Esophagus squamous epithelium (tissue), 5 donors: ENCODE measurements around the gene PLA1A. TPM values are rescaled to one million over a fixed set of nuclear protein-coding genes. Genes with fewer than 3 reads are reported as not detected.
A peak's percentile ranks its signal among the peaks of the same experiment; 100 is the strongest.

Experiments
- DNase-seq: peaks from one replicate; lab custom pipeline; 2025; lab: John Stamatoyannopoulos, UW
- H3K27ac ChIP-seq, 4 donors: fragments of 200-600 bp; sonication (generic); one replicate each; pipeline ENCODE4 v1.5.1; 2016 to 2019; ENCODE audit warnings: mild to moderate bottlenecking in 1 of 4
- H3K27me3 ChIP-seq, 4 donors: fragments of 200-600 bp; sonication (generic); 1 replicate in 3 of 4; 2 replicates in 1 of 4; pipeline versions ENCODE4 v1.5.1 to v1.6.0; 2017 to 2021; ENCODE audit warnings: antibody characterized with exemption in 1 of 4
- H3K36me3 ChIP-seq, 3 donors: fragments of 200-600 bp; sonication (generic); one replicate each; pipeline ENCODE4 v1.5.1; 2016 to 2019
- H3K4me1 ChIP-seq, 3 donors: fragments of 200-600 bp; sonication (generic); one replicate each; pipeline ENCODE4 v1.5.1; 2017 to 2019
- H3K4me3 ChIP-seq, 4 donors: fragments of 200-600 bp; sonication (generic); 1 replicate in 3 of 4; 2 replicates in 1 of 4; pipeline ENCODE4 v1.5.1; 2016 to 2019; ENCODE audit warnings: mild to moderate bottlenecking in 2 of 4, moderate library complexity in 1 of 4
- H3K9me3 ChIP-seq, 3 donors: fragments of 200-600 bp; sonication (generic); one replicate each; pipeline ENCODE4 v1.5.1; 2016 to 2019
- POLR2A ChIP-seq, 4 donors: fragments of 450-650 bp; IDR thresholded peaks; one replicate each; pipeline ENCODE4 v1.6.1; 2017; ENCODE audit warnings: antibody characterized with exemption in 4 of 4, mild to moderate bottlenecking in 4 of 4, moderate library complexity in 3 of 4
- WGBS, 2 donors: methylation state at CpG; one replicate each; pipeline ENCODE4 v1.1.5; 2018; 5-methylcytosine and 5-hydroxymethylcytosine counted together
- intact Hi-C: fragments of 100-400 bp; cut with DNase I; formaldehyde crosslinking; loops from one replicate; pipeline ENCODE4 v1.15.0; 2022
- total RNA-seq, 4 donors: library from RNA; depleted of rRNA; stranded (reverse); fragments of >200 nt; gene quantifications; one replicate each; pipeline ENCODE4 v1.1.0, GENCODE V29; 2016
- TF ChIP-seq, protein P1 (sequence below), 6 experiments: fragments of 450-650 bp in 4 of 6; fragments of 200-600 bp in 2 of 6; sonication (generic) in 2 of 6; IDR thresholded peaks; one replicate each; pipeline ENCODE4 v1.5.1; 2016 to 2019; ENCODE audit warnings: antibody characterized with exemption in 6 of 6, mild to moderate bottlenecking in 4 of 6, moderate library complexity in 4 of 6
- donor health status: DM: yes; HTN: yes; CAD: no.

Gene PLA1A
- total RNA-seq, 4 donors from 2014 or later: 0.41 to 1.5 (median 0.79) TPM; not detected in 1

DNA sequence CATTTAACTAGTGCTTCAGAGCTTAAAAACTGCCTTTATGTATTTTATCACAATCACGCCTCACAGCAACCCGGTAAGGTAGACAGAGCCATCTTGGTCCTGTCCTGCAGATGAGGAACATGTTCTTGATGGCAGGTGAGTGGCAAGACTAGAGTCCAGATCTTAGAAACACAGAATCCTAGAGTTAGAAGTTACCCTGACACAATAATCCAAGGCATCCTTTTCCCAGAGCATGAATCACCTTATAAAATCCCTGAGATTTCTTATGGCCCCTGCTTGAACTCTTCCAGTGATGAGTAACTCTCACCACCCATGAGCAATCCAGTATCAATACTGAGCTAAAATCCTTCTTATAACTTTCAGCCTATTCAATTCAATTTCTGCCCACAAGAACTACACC is 45.8 kb downstream of the PLA1A start:
- TF ChIP-seq, protein P1, sequence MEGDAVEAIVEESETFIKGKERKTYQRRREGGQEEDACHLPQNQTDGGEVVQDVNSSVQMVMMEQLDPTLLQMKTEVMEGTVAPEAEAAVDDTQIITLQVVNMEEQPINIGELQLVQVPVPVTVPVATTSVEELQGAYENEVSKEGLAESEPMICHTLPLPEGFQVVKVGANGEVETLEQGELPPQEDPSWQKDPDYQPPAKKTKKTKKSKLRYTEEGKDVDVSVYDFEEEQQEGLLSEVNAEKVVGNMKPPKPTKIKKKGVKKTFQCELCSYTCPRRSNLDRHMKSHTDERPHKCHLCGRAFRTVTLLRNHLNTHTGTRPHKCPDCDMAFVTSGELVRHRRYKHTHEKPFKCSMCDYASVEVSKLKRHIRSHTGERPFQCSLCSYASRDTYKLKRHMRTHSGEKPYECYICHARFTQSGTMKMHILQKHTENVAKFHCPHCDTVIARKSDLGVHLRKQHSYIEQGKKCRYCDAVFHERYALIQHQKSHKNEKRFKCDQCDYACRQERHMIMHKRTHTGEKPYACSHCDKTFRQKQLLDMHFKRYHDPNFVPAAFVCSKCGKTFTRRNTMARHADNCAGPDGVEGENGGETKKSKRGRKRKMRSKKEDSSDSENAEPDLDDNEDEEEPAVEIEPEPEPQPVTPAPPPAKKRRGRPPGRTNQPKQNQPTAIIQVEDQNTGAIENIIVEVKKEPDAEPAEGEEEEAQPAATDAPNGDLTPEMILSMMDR (IDR thresholded peaks at IDR 0.05): no peak
- TF ChIP-seq POLR2A (IDR thresholded peaks at IDR 0.05): no peak
- Histone ChIP-seq H3K4me3 (no peak overlapping the region), H3K4me1 (peaks cover 2 to 31% (median 18%) of the 10 kb centered on the region in 3 donors), H3K27ac (peak overlapping the region in 1 of 4 donors; percentile 17), H3K36me3 (no peaks in the 10 kb centered on the region), H3K9me3 (no peaks in the 10 kb centered on the region), H3K27me3 (no peaks in the 10 kb centered on the region)
- no peak for DNase-seq
- intact Hi-C loops: no loop called here
- 95 to 100% methylated on average over 2 of the region's 2 CpGs for WGBS, 2 donors

DNA sequence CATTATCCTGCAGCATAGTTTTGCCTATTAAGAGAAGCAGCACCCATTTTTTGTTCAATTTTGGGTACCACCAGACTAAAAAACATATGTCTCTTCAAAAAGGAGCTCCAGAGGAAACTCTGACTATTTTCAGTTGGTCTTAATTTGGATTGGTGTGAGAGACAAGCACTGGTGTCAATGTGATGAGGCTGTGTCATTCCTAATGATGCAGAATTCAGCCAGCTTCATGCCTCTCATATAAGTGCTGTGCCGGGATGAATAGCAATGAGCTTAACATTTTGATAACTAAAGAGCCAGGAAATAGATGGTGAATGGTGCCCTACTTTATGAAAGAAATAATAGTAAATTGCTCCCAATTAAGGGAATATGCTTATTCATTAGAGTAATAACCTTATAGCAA is 46.8 kb downstream of the PLA1A start:
- Histone ChIP-seq H3K9me3 (no peaks in the 10 kb centered on the region), H3K4me3 (no peak overlapping the region), H3K27ac (no peak overlapping the region), H3K36me3 (no peaks in the 10 kb centered on the region), H3K27me3 (no peaks in the 10 kb centered on the region), H3K4me1 (peaks cover 0 to 23% (median 8%) of the 10 kb centered on the region in 3 donors)
- TF ChIP-seq, protein P1 (IDR thresholded peaks at IDR 0.05): no peak
- TF ChIP-seq POLR2A (IDR thresholded peaks at IDR 0.05): no peak
- DNase-seq: no peak
- 79 to 92% methylated on average over 1 of the region's 1 CpG for WGBS, 2 donors
- intact Hi-C loops: no loop called here

DNA sequence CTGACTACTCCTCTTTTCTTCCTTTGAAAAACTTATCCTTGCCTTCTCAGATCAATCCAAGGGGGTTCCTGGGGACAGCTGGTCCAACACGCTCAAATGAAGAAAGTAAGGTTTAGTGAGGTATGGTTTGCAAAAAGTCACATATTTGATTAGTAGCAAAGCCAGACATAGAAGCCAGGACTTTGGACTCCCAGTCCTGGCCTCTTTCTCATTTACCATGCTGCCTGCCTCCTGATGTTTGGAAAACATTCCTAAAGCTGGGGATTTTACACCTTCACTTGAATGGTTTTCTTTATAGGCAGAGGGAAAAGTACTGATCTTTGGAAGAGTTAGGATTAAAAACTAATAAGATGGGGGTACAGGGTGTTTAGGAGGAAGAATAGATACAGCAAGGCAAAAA is 48.1 kb downstream of the PLA1A start:
- Histone ChIP-seq H3K36me3 (no peaks in the 10 kb centered on the region), H3K4me3 (no peak overlapping the region), H3K4me1 (peaks cover 0 to 22% (median 8%) of the 10 kb centered on the region in 3 donors), H3K27me3 (no peaks in the 10 kb centered on the region), H3K27ac (peak overlapping the region in 2 of 4 donors; percentile 53 to 69), H3K9me3 (no peaks in the 10 kb centered on the region)
- no peak for TF ChIP-seq POLR2A (IDR thresholded peaks at IDR 0.05)
- TF ChIP-seq, protein P1 (IDR thresholded peaks at IDR 0.05): no peak
- 100% methylated on average over 1 of the region's 1 CpG for WGBS, 2 donors
- intact Hi-C loops: no loop called here
- DNase-seq: no peak

DNA sequence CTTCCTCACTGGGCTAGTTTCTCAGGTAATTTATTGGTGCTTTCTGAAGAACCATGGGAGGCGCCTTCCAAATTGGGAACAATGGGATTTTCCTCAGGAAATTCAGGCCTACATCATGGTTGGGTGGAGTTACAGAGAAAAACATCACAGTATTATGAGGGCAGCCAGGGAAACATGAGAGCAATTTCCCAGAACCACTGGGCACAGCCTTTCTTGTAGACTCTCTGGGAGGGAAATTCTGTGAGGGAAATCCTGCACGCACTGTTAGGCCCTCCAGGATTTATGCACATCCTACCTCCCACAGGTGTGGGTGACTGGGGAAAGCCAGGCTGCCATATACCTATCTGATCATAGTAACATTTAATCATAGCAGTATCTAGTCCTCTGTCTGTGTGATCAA is 49.5 kb downstream of the PLA1A start:
- 53 to 69% methylated on average over 2 of the region's 2 CpGs for WGBS, 2 donors

DNA sequence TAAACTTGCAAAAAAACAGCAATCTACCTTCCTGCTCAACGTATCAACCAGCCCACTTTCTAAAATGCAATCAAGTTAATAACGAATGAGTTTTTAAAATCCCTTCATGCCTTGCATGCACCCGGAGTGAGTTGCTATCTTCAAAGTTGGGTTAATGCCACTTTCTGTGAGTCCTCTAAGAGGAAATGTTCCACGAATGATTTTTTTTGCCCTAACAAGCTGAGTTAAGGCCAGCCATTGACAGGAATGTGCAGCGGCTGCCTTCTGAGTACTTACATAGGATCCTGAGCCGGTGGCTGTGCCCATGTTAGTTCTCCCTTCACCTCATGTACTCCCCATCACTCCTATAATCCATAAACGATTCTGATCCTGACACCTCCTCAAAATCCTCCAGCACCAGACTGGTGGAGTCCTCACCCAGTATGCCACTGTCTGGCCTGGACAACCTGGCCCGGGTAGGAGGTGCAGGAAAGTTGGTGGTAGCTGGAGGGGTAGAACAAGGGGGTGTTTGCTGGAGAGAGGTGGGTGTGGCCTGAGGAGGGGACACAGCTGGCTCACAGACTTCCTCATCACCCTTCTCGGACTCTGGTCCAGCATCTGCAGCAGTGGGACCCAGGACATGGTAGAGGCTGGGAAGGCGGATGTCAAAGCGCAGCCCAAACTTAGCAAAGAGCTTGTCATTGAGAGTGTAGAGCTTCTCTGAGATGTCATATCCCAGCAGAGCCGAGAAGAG is 50.3 kb downstream of the PLA1A start:
- peak overlapping the region; percentile 7 to 80 (median 56) for H3K27ac ChIP-seq
- H3K9me3 ChIP-seq: no peaks in the 10 kb centered on the region
- DNase-seq: no peak
- H3K4me3 ChIP-seq: no peak overlapping the region
- no peaks in the 10 kb centered on the region for H3K36me3 ChIP-seq
- peaks cover 0 to 19% (median 4%) of the 10 kb centered on the region in 3 donors for H3K4me1 ChIP-seq
- WGBS, 2 donors: 53 to 66% methylated on average over 12 of the region's 12 CpGs
- no peaks in the 10 kb centered on the region for H3K27me3 ChIP-seq
- intact Hi-C loops: no loop called here
- no peak for TF ChIP-seq POLR2A (IDR thresholded peaks at IDR 0.05)
- TF ChIP-seq, protein P1 (IDR thresholded peaks at IDR 0.05): no peak

More for the DNA sequence above, 49.5 kb downstream of the PLA1A start:
- no peak for TF ChIP-seq POLR2A (IDR thresholded peaks at IDR 0.05)
- TF ChIP-seq, protein P1 (IDR thresholded peaks at IDR 0.05): no peak
- intact Hi-C loops: no loop called here
- Histone ChIP-seq H3K27ac (peak overlapping the region in 3 of 4 donors; percentile 53 to 80 (median 69)), H3K27me3 (no peaks in the 10 kb centered on the region), H3K4me3 (no peak overlapping the region), H3K4me1 (peaks cover 0 to 22% (median 8%) of the 10 kb centered on the region in 3 donors), H3K9me3 (no peaks in the 10 kb centered on the region), H3K36me3 (no peaks in the 10 kb centered on the region)
- DNase-seq: no peak
